ENCODE data around the gene NPRL2. TPM values are rescaled to one million over a fixed set of nuclear protein-coding genes. Genes with fewer than 3 reads are reported as not detected.

The NPRL2 gene
- total and polyA plus RNA-seq, 2 of the 13 experiments (the other 11 are each of a cell fraction or from before 2014, with no cell fraction given) = 30.6 to 51.4 TPM

GRCh38 chr3:50319894-50320625 is 30.5 kb downstream of the NPRL2 start (continued):
- TF ChIP-seq ZBTB14 (CRISPR knock-in tag; IDR thresholded peaks at IDR 0.05) = peak; percentile 17; the same call in 1 of the 2 replicates
- TF ChIP-seq, protein P1, sequence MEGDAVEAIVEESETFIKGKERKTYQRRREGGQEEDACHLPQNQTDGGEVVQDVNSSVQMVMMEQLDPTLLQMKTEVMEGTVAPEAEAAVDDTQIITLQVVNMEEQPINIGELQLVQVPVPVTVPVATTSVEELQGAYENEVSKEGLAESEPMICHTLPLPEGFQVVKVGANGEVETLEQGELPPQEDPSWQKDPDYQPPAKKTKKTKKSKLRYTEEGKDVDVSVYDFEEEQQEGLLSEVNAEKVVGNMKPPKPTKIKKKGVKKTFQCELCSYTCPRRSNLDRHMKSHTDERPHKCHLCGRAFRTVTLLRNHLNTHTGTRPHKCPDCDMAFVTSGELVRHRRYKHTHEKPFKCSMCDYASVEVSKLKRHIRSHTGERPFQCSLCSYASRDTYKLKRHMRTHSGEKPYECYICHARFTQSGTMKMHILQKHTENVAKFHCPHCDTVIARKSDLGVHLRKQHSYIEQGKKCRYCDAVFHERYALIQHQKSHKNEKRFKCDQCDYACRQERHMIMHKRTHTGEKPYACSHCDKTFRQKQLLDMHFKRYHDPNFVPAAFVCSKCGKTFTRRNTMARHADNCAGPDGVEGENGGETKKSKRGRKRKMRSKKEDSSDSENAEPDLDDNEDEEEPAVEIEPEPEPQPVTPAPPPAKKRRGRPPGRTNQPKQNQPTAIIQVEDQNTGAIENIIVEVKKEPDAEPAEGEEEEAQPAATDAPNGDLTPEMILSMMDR (CRISPR knock-in tag; IDR thresholded peaks at IDR 0.05) = 0 out of 2 replicates have a peak, but pooled peaks have one; percentile 22
- peak; percentile 97 for TF ChIP-seq ZBTB38 (CRISPR knock-in tag; IDR thresholded peaks at IDR 0.05)
- TF ChIP-seq ZFY (CRISPR knock-in tag; IDR thresholded peaks at IDR 0.05) = peak; percentile 19; the same call in 1 of the 2 replicates
- TF ChIP-seq AGO2 (optimal IDR thresholded peaks at IDR 0.05; ENCODE audit: low read depth, low read length) = peak; percentile 86
- peak; percentile 48; the same call in 1 of the 2 replicates for TF ChIP-seq ZNF274 (CRISPR knock-in tag; IDR thresholded peaks at IDR 0.05)
- no peak for TF ChIP-seq ZBTB1 (CRISPR knock-in tag; IDR thresholded peaks at IDR 0.05; ENCODE audit: borderline replicate concordance)
- 0 out of 2 replicates have a peak, but pooled peaks have one; percentile 15 for TF ChIP-seq HNF1B (CRISPR knock-in tag; IDR thresholded peaks at IDR 0.05)
- 0 out of 2 replicates have a peak, but pooled peaks have one; percentile 3 for TF ChIP-seq ZNF44 (CRISPR knock-in tag; IDR thresholded peaks at IDR 0.05)
- peak; percentile 35; the same call in 1 of the 2 replicates for TF ChIP-seq ZNF598 (CRISPR knock-in tag; IDR thresholded peaks at IDR 0.05; ENCODE audit: borderline replicate concordance)
- peak; percentile 40; the same call in 1 of the 2 replicates for TF ChIP-seq DNMT1 (CRISPR knock-in tag; IDR thresholded peaks at IDR 0.05)
- peak; percentile 53; the same call in 1 of the 2 replicates for TF ChIP-seq ZNF138 (CRISPR knock-in tag; IDR thresholded peaks at IDR 0.05; ENCODE audit: low read depth)
- TF ChIP-seq, protein P2, sequence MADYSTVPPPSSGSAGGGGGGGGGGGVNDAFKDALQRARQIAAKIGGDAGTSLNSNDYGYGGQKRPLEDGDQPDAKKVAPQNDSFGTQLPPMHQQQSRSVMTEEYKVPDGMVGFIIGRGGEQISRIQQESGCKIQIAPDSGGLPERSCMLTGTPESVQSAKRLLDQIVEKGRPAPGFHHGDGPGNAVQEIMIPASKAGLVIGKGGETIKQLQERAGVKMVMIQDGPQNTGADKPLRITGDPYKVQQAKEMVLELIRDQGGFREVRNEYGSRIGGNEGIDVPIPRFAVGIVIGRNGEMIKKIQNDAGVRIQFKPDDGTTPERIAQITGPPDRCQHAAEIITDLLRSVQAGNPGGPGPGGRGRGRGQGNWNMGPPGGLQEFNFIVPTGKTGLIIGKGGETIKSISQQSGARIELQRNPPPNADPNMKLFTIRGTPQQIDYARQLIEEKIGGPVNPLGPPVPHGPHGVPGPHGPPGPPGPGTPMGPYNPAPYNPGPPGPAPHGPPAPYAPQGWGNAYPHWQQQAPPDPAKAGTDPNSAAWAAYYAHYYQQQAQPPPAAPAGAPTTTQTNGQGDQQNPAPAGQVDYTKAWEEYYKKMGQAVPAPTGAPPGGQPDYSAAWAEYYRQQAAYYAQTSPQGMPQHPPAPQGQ (CRISPR knock-in tag; IDR thresholded peaks at IDR 0.05; ENCODE audit: borderline replicate concordance) = 0 out of 2 replicates have a peak, but pooled peaks have one; percentile 33
- no peak; the same call in 1 of the 2 replicates for TF ChIP-seq SALL1 (CRISPR knock-in tag; IDR thresholded peaks at IDR 0.05)
- no peak for TF ChIP-seq ZNF713 (CRISPR knock-in tag; IDR thresholded peaks at IDR 0.05)
- TF ChIP-seq RBFOX2 (IDR thresholded peaks at IDR 0.05; ENCODE audit: low read depth, low read length) = 0 out of 2 replicates have a peak, but pooled peaks have one; percentile 27
- peak; percentile 40; the same call in 1 of the 2 replicates for TF ChIP-seq ZC3H4 (CRISPR knock-in tag; IDR thresholded peaks at IDR 0.05; ENCODE audit: borderline replicate concordance)
- TF ChIP-seq FOXC1 (CRISPR knock-in tag; IDR thresholded peaks at IDR 0.05; ENCODE audit: borderline replicate concordance) = 0 out of 2 replicates have a peak, but pooled peaks have one; percentile 15
- TF ChIP-seq ZNF788 (CRISPR knock-in tag; IDR thresholded peaks at IDR 0.05; ENCODE audit: borderline replicate concordance) = 0 out of 2 replicates have a peak, but pooled peaks have one; percentile 13
- TF ChIP-seq SP4 (CRISPR knock-in tag; IDR thresholded peaks at IDR 0.05) = peak; percentile 54; the same call in 1 of the 2 replicates

Measured in HepG2 (cell line).